Activated B cell treated with CpG ODN at 0.5 μM for 24 hours (primary cell): ENCODE data around the gene HLCS. TPM values are rescaled to one million over a fixed set of nuclear protein-coding genes. Genes with fewer than 3 reads are reported as not detected.

Source experiments
- ATAC-seq: fragments of 200-7000 bp; cut with Tn5 transposase; one replicate; pipeline ENCODE4 v1.10.0; 2021; ENCODE audit warnings: low read depth, mild to moderate bottlenecking, moderate library complexity
- CTCF ChIA-PET: fragments of 350-600 bp; sonication (Branson Sonifier 250); formaldehyde crosslinking; loops from one replicate; lab custom pipeline; 2021; ENCODE audit warnings: antibody characterized with exemption; lab: Charles Lee
- POLR2A ChIA-PET: fragments of 350-600 bp; sonication (Branson Sonifier 250); formaldehyde crosslinking; loops from one replicate; lab custom pipeline; 2021; ENCODE audit warnings: antibody characterized with exemption; lab: Charles Lee
- DNase-seq: peaks from one replicate; pipeline ENCODE4 v3.0.0; 2022
- H3K27ac Mint-ChIP-seq: one replicate; pipeline ENCODE4 v1.8.0; 2020; ENCODE audit warnings: mixed read lengths
- H3K27me3 Mint-ChIP-seq: one replicate; pipeline ENCODE4 v1.8.0; 2021; ENCODE audit warnings: mixed read lengths
- H3K36me3 Mint-ChIP-seq: one replicate; pipeline ENCODE4 v1.8.0; 2021; ENCODE audit warnings: low read depth, mixed read lengths
- H3K4me1 Mint-ChIP-seq: one replicate; pipeline ENCODE4 v1.8.0; 2021; ENCODE audit warnings: mixed read lengths
- H3K4me3 Mint-ChIP-seq: one replicate; pipeline ENCODE4 v1.8.0; 2020; ENCODE audit warnings: mild to moderate bottlenecking, mixed read lengths
- H3K9me3 Mint-ChIP-seq: one replicate; pipeline ENCODE4 v1.8.0; 2020; ENCODE audit warnings: mixed read lengths
- CTCF ChIP-seq: fragments of 200-600 bp; IDR thresholded peaks from one replicate; pipeline ENCODE4 v1.8.0; 2022; ENCODE audit warnings: antibody characterized with exemption, mild to moderate bottlenecking
- intact Hi-C: fragments of 100-400 bp; cut with micrococcal nuclease; formaldehyde crosslinking; loops from one replicate; pipeline ENCODE4 v1.15.1; 2024
- total RNA-seq: library from RNA; stranded (reverse); gene quantifications from 2 replicates; pipeline ENCODE4 v1.2.3, GENCODE V29; 2022

HLCS gene
- total RNA-seq, 1 donor from 2014 or later, result 10.6 TPM

- Mint-ChIP-seq H3K4me3 (no peak overlapping the region), H3K27ac (no peak overlapping the region), H3K27me3 (no peaks in the 10 kb centered on the region), H3K36me3 (peaks cover 40% of the 10 kb centered on the region), H3K4me1 (no peaks in the 10 kb centered on the region), H3K9me3 (no peaks in the 10 kb centered on the region)
- no peak for TF ChIP-seq CTCF
- POLR2A ChIA-PET, result interaction anchor here (0.6 kb wide), 1 partner anchor 503 kb away, joined by 3 read pairs; no protein-coding TSS in a partner anchor
- ATAC-seq (no peak), DNase-seq (no peak)
- intact Hi-C loops, result no loop called here
- CTCF ChIA-PET, result no interaction called here
Measured at GRCh38 chr21:36893581-36893980, 72.9 kb downstream of the HLCS start.

GRCh38 chr21:36892201-36892600, 74.3 kb downstream of the HLCS start:
- Mint-ChIP-seq H3K9me3 (no peaks in the 10 kb centered on the region), H3K4me3 (no peak overlapping the region), H3K4me1 (no peaks in the 10 kb centered on the region), H3K27ac (no peak overlapping the region), H3K27me3 (no peaks in the 10 kb centered on the region), H3K36me3 (peaks cover 37% of the 10 kb centered on the region)
- ChIA-PET CTCF (no interaction called here), POLR2A (no interaction called here)
- intact Hi-C loops, result no loop called here
- no peak for TF ChIP-seq CTCF
- DNase-seq (no peak), ATAC-seq (no peak)

GRCh38 chr21:36891692-36892091, 74.8 kb downstream of the HLCS start:
- ATAC-seq, result no peak
- no peaks in the 10 kb centered on the region for H3K27me3 Mint-ChIP-seq
- no peaks in the 10 kb centered on the region for H3K4me1 Mint-ChIP-seq
- no peak overlapping the region for H3K4me3 Mint-ChIP-seq
- ChIA-PET POLR2A (no interaction called here), CTCF (no interaction called here)
- intact Hi-C loops, result no loop called here
- DNase-seq, result no peak
- H3K36me3 Mint-ChIP-seq, result peaks cover 33% of the 10 kb centered on the region
- no peaks in the 10 kb centered on the region for H3K9me3 Mint-ChIP-seq
- TF ChIP-seq CTCF, result no peak
- H3K27ac Mint-ChIP-seq, result no peak overlapping the region

GRCh38 chr21:36891121-36891520, 75.3 kb downstream of the HLCS start:
- DNase-seq, result no peak
- Mint-ChIP-seq H3K9me3 (no peaks in the 10 kb centered on the region), H3K4me1 (no peaks in the 10 kb centered on the region), H3K27ac (no peak overlapping the region), H3K4me3 (no peak overlapping the region), H3K27me3 (no peaks in the 10 kb centered on the region), H3K36me3 (peaks cover 31% of the 10 kb centered on the region)
- intact Hi-C loops, result no loop called here
- ChIA-PET POLR2A (no interaction called here), CTCF (no interaction called here)
- TF ChIP-seq CTCF, result no peak
- ATAC-seq, result no peak

- no peaks in the 10 kb centered on the region for H3K9me3 Mint-ChIP-seq
- no peak overlapping the region for H3K27ac Mint-ChIP-seq
- ATAC-seq (no peak), DNase-seq (no peak)
- intact Hi-C loops, result no loop called here
- no peaks in the 10 kb centered on the region for H3K4me1 Mint-ChIP-seq
- CTCF ChIA-PET, result no interaction called here
- no peaks in the 10 kb centered on the region for H3K27me3 Mint-ChIP-seq
- no peak for TF ChIP-seq CTCF
- H3K4me3 Mint-ChIP-seq, result no peak overlapping the region
- H3K36me3 Mint-ChIP-seq, result peaks cover 28% of the 10 kb centered on the region
- POLR2A ChIA-PET, result no interaction called here
Measured at GRCh38 chr21:36890086-36890485, 76.4 kb downstream of the HLCS start.
